Measurements from ENCODE around the gene SLC39A8.
A peak's percentile ranks its signal among the peaks of the same experiment; 100 is the strongest.

Gene SLC39A8

GRCh38 chr4:102339018-102339417 is 6.3 kb downstream of the SLC39A8 start:
- DNase-seq, result no peak

- DNase-seq, result no peak
Observed at GRCh38 chr4:102338405-102338804, 6.9 kb downstream of the SLC39A8 start.

- DNase-seq, result no peak
Observed at GRCh38 chr4:102335616-102336015, 9.7 kb downstream of the SLC39A8 start.

DNA sequence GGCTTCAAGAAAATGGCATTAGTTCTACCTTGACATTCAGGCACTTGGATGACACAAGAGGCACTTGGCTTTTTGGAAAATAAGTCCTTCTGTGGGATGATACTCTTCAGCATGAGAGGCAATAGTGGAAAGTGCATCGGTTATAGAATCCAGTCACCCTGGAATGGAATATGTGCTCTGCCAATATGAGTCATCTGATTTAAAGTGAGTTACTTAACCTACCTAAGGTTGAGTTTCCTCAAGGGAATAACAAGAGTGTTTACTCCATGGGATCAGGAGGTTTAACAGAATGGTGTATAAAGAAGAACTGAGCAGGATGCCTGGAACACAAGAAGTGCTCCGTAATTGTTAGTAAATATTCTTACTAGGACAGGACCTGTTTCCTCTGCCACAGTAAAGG is 10.7 kb downstream of the SLC39A8 start:
- DNase-seq, result no peak

GRCh38 chr4:102333787-102334186 is 11.5 kb downstream of the SLC39A8 start:
- no peak for DNase-seq

- no peak for DNase-seq
Observed at GRCh38 chr4:102328045-102328444, 17.2 kb downstream of the SLC39A8 start.

DNA sequence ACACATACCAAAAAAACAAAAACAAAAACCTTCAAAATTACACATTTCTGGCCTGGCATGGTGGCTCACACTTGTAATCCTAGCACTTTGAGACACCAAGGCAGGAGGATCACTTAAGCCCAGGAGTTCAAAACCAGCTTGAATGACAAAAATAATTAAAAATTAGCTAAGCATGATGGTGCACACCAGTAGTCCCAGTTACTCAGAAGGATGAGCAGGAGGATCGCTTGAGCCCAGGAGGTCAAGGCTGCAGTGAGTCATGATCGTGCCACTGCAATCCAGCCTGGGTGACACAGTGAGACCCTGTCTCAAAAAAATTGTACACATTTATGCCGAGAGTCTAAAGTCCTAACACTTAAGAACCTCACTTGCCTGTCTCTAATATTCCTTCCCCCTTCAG is 18.3 kb downstream of the SLC39A8 start:
- no peak for DNase-seq

GRCh38 chr4:102324730-102325129 is 20.6 kb downstream of the SLC39A8 start:
- DNase-seq, result no peak

GRCh38 chr4:102322736-102323135 is 22.5 kb downstream of the SLC39A8 start:
- no peak for DNase-seq

GRCh38 chr4:102321260-102321995 is 23.9 kb downstream of the SLC39A8 start:
- no peak for DNase-seq

- no peak for DNase-seq
Observed at GRCh38 chr4:102319594-102319993, 25.7 kb downstream of the SLC39A8 start.

GRCh38 chr4:102318526-102318925 is 26.8 kb downstream of the SLC39A8 start:
- DNase-seq, result peak; percentile 37

- DNase-seq, result no peak
Observed at GRCh38 chr4:102318105-102318504, 27.2 kb downstream of the SLC39A8 start.

GRCh38 chr4:102317459-102317858 is 27.8 kb downstream of the SLC39A8 start:
- no peak for DNase-seq

GRCh38 chr4:102316585-102316984 is 28.7 kb downstream of the SLC39A8 start:
- no peak for DNase-seq

DNA sequence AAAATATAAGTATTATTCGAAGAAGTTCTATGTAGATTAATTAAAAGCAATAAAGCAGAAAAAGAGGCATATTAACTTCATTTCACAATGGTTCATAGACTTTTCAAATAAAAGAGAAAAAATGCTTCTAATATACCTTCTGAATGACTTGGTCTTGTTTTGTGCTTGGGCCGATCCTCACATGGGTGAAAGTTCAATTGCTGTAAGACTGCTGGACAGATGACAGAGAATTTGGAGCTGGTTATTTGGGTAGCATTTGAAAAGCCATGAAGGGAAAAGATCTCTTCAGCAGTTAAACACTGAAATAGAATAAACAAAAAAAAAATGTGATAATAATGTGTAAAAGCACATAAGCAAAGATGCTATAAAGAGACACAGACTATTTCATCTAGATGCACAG is 29.8 kb downstream of the SLC39A8 start:
- DNase-seq, result no peak

- DNase-seq, result no peak
Observed at GRCh38 chr4:102312417-102312816, 32.9 kb downstream of the SLC39A8 start.

- no peak for DNase-seq
Observed at GRCh38 chr4:102311912-102312311, 33.4 kb downstream of the SLC39A8 start.

DNA sequence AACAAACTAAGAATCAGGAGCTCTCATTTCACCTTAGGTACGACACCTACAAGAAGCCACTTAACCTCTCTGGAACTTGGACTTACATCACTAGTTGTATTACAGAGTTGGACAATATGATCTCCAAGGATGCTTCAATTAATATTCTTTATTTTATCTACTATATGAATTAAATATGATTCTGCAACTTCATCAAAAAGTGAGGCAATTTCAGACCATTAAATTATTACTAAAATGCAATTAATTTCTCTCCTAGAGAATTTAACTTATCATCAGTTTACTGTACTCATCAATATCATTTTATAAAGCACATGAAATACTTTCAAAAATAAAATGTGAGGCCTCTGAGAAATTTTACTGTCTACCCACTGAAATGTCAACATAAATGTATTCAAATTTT is 33.9 kb downstream of the SLC39A8 start:
- no peak for DNase-seq

- no peak for DNase-seq
Observed at GRCh38 chr4:102308032-102308799, 37.1 kb downstream of the SLC39A8 start.

DNA sequence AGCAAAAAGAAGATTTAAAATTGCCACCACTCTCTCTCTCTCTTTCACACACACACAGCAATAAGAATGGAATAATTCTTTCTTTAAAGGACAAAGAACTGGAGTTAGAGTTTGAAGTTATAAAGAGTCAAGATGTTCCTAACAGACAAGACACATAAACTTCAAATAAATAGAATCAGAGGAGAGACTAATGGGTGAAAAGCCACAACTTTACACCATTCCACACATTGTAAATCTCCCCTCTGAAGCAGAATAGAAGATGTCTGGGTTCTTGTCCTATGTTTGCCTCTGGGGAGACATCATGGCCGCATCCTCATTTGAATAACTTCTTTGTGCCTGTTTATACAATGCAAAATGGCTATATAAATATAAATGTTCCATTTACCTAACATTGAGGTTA is 39.6 kb downstream of the SLC39A8 start:
- DNase-seq, result no peak

- no peak for DNase-seq
Observed at GRCh38 chr4:102302762-102303161, 42.5 kb downstream of the SLC39A8 start.

DNA sequence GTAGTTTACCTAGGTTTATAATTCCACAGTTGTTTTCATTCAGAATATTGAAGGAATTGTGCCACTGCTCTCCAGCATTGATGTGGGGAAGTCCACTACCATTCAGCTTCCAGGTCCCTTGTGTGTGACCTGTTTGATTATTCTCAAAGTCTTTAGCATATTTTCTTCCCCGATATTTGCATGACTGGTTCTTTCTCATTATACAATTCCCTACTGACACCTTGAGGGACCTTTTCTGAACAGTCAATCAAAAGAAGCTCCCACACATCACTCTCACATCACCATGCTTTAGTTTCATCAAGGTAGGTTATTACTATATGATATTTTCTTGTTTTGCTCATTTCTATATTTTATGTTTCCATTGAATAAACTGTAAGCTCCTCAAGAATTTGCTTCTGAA is 44.1 kb downstream of the SLC39A8 start:
- no peak for DNase-seq

DNA sequence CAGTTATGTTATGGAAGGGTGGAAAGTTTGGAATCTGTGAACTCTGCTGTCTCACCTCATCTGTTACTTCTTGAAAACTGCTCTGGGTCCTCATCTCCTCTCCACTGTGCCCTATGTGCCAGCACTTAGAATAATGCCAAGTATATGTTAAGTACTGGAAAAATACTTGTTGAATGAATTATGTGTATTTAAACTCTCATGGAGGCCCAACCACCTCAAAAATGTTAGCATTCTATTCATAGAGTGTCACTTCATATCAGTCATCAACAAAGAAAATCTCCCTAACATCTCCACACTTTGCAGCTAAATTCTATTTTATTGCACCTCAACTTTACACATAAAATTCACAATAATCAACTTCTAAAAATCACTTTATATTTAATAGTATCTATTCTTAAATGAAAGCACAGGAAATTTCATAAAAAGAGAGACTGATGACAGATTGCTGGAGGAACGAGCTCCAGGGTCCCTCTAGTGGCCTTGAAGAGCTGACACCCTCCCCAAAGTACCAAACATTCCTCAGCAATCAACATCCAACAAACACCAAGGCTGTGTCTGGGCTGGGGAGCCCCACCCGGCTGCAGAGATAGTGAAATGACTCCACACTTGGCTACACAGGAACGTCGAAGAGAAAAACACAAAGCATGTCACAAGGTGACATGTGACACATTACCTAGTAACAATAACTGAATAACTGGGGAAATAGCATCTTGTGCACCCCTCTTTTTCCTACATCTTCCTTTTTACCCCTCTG is 45.8 kb downstream of the SLC39A8 start:
- DNase-seq, result no peak

All from NCI-H510A (cell line).